Stimulated activated CD4-positive, alpha-beta T cell treated with anti-CD3 and anti-CD28 coated beads, Interleukin-1b, Interleukin-23, amount 100 ng/mL, for 4 hours (primary cell): Measurements from ENCODE around the gene HAPLN1.
"Not testable (repeated sequence)": the region's sequence is repeated elsewhere in the genome, so short reads cannot be mapped to it uniquely, and the experiment has no call there.

Experiments
- DNase-seq, 2 donors: peaks; one replicate each; pipeline ENCODE4 v3.0.0-alpha.2; 2020; ENCODE audit warnings: low read depth in 2 of 2

HAPLN1 gene

DNA sequence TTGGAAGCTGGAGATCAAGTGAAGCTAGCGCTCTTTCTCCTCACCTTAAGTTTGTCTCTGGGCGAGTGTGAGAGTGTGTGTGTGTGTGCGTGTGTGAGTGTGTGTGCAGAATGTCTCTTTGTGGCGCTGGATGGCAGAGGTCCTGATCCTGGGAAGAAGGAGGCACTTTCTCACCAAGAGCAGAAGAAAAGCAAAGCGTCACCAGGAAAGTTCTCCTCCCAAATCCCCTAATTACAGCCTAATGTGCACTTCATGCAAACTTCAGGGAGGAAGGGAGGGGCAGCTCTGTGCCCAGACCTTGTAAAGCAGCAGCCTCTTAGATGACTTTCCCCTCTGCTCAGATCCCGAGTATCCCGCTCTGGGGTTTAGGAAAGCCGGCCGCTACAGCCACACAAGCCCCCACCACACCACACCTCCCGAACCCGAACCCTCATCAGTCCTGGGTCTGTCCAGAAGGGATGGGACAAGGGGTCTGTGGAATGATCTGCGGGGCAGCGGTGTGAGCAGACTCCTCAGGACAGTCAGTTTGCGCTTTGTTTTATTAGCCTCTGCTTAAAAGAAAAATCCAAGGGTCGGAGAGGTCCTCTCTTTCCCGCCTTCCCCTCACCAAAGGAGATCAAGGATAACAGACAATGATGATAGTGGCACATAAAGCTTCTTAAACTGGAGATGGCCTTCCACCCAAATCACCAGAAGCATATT lies at the start of gene HAPLN1:
Gene HAPLN1 (minus strand): TSS at position 20 of the 702 bp plus-strand sequence. CDS start 47,332 bp downstream, outside the sequence.
- DNase-seq = no peak

GRCh38 chr5:83767409-83767992 lies 46.8 kb upstream of the HAPLN1 start:
- DNase-seq = no peak

DNA sequence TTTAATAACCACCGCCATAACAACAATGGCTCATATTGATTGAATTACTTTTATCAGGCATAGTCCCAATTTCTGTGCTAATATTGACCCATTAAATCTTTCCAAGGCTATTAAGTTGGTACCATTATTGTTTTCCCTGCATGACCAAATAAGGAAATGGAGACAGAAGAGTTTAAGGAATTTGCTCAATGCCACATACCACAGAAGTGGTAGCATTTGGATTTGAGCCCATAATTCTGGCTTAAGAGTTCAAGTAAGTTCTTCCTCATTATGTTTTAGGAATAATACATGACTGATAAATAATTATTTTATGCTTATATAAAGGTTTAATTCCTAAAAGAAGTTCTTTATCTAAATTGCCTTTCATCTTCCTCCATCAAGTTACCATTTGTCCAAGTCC lies 43.4 kb upstream of the HAPLN1 start:
- no peak for DNase-seq

DNA sequence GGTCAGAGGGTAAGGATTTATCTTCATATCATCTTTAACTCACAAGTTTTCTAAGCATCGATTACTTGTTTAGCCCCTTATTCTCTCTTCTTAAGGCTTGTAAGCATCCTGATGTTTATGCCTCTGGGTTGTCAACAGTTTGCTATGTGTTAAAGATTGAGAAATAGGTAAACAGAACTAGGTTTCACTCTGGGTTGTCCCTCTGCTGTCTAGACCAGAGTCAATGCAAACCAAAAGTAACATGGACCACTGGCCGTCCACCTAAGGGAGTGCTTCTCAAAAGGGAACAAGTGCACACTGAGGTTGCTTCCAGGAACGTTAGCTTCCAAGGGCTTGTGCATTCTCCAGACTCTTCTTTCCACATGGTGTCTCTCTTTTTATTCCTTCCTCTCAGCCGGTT lies 39.9 kb upstream of the HAPLN1 start:
- no peak for DNase-seq

DNA sequence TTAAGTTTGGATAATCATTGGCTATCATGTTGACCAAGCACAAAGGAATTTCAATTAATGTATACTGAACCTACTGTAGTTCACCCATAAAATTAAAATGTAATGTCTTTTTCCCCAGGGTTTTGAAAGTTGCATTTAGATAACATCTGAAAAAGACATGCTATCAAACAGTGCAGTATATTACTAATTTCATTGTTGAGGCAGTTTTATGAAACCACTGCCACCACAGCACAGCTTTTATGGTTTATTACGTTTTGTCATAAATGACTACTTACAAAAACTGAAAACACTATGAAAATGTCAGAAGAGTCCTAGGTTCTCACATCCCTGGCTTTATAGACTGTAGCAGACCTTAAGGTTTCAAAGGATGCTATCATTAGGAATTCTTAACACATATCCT lies 32.0 kb upstream of the HAPLN1 start:
- no peak for DNase-seq

- no peak for DNase-seq
Observed at GRCh38 chr5:83751201-83751600, 30.5 kb upstream of the HAPLN1 start.

GRCh38 chr5:83750749-83751148 lies 30.1 kb upstream of the HAPLN1 start:
- no peak for DNase-seq

GRCh38 chr5:83745816-83746215 lies 25.2 kb upstream of the HAPLN1 start:
- DNase-seq = no peak

GRCh38 chr5:83744821-83745220 lies 24.2 kb upstream of the HAPLN1 start:
- DNase-seq = no peak

- DNase-seq = no peak
Observed at GRCh38 chr5:83742089-83742488, 21.4 kb upstream of the HAPLN1 start.

DNA sequence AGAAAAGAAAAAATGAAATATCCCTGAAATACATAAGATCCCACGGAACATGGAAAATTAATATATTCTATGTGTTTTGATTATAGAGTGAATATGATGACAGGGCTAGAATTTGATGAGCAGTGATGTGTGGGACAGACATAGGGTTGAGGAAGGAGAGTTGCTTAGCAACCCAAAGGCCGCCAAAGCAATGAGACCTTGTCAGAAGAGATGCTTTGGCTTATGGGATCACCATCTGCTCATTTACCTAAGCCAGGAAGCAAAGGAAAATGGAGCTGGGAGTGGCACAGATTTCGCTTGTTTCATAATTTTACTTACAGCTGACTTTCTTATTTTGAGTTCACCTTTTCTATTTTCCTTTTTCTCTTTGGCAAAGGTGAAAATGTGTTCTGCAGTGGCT lies 20.9 kb upstream of the HAPLN1 start:
- no peak for DNase-seq

- no peak for DNase-seq
Observed at GRCh38 chr5:83740741-83741140, 20.1 kb upstream of the HAPLN1 start.

GRCh38 chr5:83736169-83736568 lies 15.5 kb upstream of the HAPLN1 start:
- DNase-seq = not testable (repeated sequence)

DNA sequence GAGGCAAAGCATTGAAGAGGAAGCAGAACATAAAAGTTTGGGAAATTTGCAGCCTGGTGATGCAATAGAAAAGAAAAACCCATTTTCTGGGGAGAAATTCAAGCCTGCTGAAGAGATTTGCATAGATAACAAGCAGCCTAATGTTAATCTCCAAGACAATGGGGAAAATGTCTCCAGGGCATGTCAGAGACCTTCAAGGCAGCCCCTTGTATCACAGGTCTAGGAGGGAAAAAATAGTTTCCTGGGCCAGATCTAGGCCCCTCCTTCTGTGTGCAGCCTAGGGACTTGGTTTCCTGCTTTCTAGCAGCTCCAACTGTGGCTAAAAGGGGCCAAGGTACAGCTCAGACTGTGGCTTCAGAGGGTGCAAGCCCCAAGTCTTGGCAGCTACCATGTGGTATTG lies 14.4 kb upstream of the HAPLN1 start:
- DNase-seq = not testable (repeated sequence)

GRCh38 chr5:83731638-83732037 lies 11.0 kb upstream of the HAPLN1 start:
- DNase-seq = no peak

DNA sequence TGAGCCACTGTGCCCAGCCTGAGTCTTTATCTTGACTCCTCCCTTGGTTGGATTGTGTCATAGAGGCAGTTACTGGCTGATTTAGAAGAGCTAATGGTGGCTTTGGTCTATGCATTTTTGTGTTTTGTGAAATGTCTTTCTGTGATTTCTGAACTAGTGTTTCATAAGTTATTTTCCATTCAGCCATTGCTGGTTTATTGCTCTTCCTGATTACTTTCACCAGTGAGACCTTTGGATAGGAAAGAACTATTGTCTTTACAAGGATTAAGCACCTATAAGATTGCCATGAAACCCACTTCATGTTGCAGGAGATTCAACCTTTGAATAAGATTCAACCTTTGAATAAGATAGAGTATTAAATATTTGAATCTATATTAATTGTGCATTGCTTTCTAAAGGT lies 8.7 kb upstream of the HAPLN1 start:
- no peak for DNase-seq

DNA sequence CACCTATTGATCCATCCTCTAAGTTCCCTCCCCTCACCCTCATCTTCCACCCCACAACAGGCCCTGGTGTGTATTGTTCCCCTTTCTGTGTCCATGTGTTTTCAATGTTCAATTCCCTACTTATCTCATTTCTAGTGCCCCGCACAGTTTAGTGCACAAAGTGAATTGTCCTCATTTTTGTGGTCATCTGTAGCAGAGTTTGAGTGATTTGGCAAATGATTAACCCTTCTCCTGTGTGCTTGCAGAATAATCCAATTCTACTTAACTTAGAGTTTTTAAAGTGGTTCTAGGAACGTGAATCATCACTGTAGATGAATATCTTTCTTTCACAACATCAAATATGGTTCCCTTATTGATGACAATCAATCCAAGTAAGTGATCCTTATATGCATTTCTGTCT lies 6.3 kb upstream of the HAPLN1 start:
- no peak for DNase-seq

DNA sequence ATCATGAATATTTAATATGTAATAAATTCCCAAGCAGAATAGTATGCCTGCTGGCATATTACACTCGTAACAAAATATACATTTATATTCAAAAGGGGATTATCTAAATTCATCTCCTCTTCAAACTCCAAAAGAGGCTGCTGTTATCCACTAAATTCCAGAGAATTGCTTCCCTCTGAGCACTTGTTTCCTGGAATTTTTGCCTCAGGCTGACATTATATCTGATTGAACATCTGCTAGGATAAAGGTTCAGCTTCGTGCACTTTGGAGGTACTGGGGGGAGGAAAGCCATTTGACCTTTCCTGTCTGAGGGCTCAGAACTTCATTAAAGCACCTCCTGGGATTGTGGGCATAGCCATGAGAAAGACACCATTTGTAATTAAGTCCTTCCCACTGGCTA lies 4.3 kb upstream of the HAPLN1 start:
- no peak for DNase-seq

DNA sequence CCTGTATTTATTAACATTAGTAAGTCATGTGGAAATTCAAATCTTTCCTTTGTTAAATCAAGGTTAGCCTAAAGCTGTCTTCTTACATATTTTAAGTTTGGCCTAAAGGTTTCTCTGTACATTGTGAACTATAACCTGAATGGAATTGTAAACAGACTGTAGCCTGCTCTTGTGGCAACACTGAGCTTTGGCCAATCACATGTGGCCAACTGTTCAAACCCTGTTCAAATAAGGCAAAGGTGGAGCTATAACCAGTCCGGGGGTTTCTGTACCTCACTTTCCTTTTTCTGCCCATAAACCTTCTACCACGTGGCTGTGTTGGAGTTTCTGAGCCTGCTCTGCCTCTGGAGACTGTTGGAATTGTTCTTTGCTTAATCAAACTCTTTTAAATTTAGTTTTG lies 3.3 kb upstream of the HAPLN1 start:
- no peak for DNase-seq

- no peak for DNase-seq
Observed at GRCh38 chr5:83723031-83723430, 2.4 kb upstream of the HAPLN1 start.

DNA sequence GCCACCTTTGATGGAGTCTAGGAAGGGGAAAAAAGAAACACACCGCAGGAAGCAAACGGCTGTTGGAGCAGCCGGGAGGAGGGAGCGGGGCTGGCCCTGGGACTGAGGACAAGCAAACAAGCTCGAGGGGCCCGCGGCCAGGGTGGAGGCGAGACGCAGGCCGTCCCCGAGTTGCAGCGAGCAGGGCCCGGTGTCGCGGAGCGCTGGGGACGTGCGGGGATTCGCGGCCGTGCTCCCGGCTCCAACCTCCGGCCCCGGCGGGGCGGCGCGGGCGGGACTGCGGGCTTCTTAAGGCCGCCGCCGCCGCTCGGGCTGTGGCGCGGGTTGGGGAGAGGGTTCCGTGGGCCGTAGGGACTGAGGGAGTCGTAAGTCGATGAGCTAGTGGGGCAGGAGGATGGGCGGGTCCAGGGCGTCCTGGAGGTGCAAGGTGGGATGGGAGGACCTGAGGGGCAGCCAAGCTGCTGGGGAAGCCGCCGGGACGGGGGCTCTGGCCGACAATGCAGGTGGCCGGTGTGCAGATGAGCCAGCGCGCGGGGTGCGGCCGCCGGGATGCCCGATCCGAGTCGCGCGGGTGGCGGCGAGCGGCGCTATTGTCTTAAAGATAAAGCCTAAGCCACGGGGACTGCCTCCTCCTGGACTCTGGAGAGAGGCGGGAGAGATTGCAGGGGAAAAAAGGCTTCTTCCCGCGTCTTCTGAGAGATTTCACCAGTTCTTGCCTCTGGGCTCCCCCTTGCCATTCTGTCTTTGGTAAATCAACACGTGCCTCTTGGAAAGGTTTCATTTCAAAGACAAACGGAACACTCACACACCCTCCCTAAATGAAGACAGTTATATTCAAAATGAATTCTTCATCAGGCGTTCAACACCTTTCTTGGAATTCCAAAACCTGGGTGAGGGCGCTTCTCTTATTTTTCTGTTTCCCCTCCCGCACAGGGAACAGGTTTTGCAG lies 1.6 kb upstream of the HAPLN1 start:
- DNase-seq = no peak

DNA sequence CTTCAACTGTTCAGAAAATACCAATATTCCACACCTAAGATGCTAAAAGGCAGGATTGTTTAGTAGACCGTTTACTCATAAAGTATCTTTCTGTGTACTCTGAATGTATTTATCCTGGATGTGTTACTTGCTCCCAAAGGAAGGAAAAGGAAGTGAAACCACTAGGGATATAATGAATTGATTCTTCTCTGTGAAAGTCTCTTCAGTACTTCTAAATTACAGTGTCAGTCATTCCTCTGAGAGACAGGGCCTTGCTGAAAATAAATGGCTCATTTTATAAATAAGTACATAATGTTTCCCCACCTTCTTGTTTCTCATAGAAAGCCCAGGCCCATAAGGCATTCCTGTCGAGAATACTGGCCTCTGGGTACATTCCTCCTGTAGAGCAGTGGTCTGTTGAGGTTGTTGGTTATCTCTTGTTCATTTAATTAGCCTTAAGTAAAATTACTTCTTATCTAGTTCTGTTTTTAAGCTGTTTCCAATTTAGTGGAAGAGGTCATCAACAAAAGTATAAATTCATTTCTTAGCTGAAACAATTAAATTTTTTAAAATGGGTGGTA lies 1.6 kb downstream of the HAPLN1 start:
- DNase-seq = no peak
